WTC11 (cell line): Measurements from ENCODE around the gene MCM5.

Experiments
- CBFB ChIP-seq: sonication (generic); formaldehyde crosslinking; IDR thresholded peaks from 2 replicates; pipeline ENCODE4 v1.8.1; 2022; ENCODE audit warnings: mild to moderate bottlenecking, low read depth, missing genetic modification reagents
- CTCF ChIP-seq: fragments of 200-600 bp; IDR thresholded peaks from 2 replicates; pipeline ENCODE4 v1.8.0; 2022; ENCODE audit warnings: antibody characterized with exemption
- ELF4 ChIP-seq: sonication (generic); formaldehyde crosslinking; IDR thresholded peaks from 2 replicates; pipeline ENCODE4 v1.8.1; 2022; ENCODE audit warnings: low read depth, mild to moderate bottlenecking, moderate library complexity, missing genetic modification reagents
- TF ChIP-seq, protein P1 (sequence below): sonication (generic); formaldehyde crosslinking; IDR thresholded peaks from 2 replicates; pipeline ENCODE4 v1.8.1; 2022; ENCODE audit warnings: mild to moderate bottlenecking, moderate library complexity, missing genetic modification reagents
- TF ChIP-seq, protein P2 (sequence below): sonication (generic); formaldehyde crosslinking; IDR thresholded peaks from 2 replicates; pipeline ENCODE4 v1.8.1; 2023; ENCODE audit warnings: mild to moderate bottlenecking, moderate library complexity, missing genetic modification reagents

- TF ChIP-seq, protein P1, sequence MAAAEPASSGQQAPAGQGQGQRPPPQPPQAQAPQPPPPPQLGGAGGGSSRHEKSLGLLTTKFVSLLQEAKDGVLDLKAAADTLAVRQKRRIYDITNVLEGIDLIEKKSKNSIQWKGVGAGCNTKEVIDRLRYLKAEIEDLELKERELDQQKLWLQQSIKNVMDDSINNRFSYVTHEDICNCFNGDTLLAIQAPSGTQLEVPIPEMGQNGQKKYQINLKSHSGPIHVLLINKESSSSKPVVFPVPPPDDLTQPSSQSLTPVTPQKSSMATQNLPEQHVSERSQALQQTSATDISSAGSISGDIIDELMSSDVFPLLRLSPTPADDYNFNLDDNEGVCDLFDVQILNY (CRISPR knock-in tag) = no peak
- no peak for TF ChIP-seq CTCF
- no peak for TF ChIP-seq CBFB (CRISPR knock-in tag)
- TF ChIP-seq, protein P2, sequence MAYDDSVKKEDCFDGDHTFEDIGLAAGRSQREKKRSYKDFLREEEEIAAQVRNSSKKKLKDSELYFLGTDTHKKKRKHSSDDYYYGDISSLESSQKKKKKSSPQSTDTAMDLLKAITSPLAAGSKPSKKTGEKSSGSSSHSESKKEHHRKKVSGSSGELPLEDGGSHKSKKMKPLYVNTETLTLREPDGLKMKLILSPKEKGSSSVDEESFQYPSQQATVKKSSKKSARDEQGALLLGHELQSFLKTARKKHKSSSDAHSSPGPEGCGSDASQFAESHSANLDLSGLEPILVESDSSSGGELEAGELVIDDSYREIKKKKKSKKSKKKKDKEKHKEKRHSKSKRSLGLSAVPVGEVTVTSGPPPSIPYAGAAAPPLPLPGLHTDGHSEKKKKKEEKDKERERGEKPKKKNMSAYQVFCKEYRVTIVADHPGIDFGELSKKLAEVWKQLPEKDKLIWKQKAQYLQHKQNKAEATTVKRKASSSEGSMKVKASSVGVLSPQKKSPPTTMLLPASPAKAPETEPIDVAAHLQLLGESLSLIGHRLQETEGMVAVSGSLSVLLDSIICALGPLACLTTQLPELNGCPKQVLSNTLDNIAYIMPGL (CRISPR knock-in tag) = no peak
- no peak for TF ChIP-seq ELF4 (CRISPR knock-in tag)
Measured at GRCh38 chr22:35394011-35394312, 6.0 kb upstream of the MCM5 start.
